K562 (cell line): Measurements from ENCODE around the gene PLCD1. TPM values are rescaled to one million over a fixed set of nuclear protein-coding genes. Genes with fewer than 3 reads are reported as not detected.
A peak's percentile ranks its signal among the peaks of the same experiment; 100 is the strongest.

ENCODE experiments used
- ATAC-seq: fragments of 200-7000 bp; cut with Tn5 transposase; 3 replicates; pipeline ENCODE4 v1.9.1; 2020; ENCODE audit warnings: moderate library complexity
- BruUV-seq: library from RNA; stranded (reverse); fragments of 400-500 nt; replicated peaks from 2 replicates; lab custom pipeline; 2021; lab: Mats Ljungman, UMichigan
- CTCF ChIA-PET: fragments of 300-600 bp; formaldehyde crosslinking; extraction: SDS; loops from one replicate; lab custom pipeline; 2021; ENCODE audit warnings: low intra/inter-chr PET ratio; lab: Yijun Ruan, JAX
- POLR2A ChIA-PET: fragments of 300-600, 350-650 bp; sonication (Branson Sonifier 250); formaldehyde crosslinking; extraction: SDS; loops from one replicate; lab custom pipeline; 2021; ENCODE audit warnings: antibody characterized with exemption, inconsistent platforms; lab: Yijun Ruan, JAX
- DNase-seq, 4 experiments: peaks; one replicate each; pipeline versions ENCODE4 v3.0.0 to v3.0.0-alpha.2; 2011 to 2018; ENCODE audit warnings: low spot score in 3 of 4, mixed read lengths in 3 of 4; ENCODE audit errors: extremely low read depth in 1 of 4
- FAIRE-seq: peaks from 2 replicates; lab custom pipeline; 2011; peaks lifted over from hg19 to GRCh38; lab: Jason Lieb, UNC
- H2AFZ ChIP-seq: 2 replicates; pipeline ENCODE4 v1.6.0; 2011; ENCODE audit warnings: low read depth, low read length, control low read depth, inconsistent platforms
- H3K27ac ChIP-seq: fragments of 200-600 bp; 3 replicates; pipeline ENCODE4 v1.8.0; 2011; ENCODE audit warnings: low read depth, mild to moderate bottlenecking, control low read depth, inconsistent platforms, low read length, moderate library complexity, mixed read lengths; ENCODE audit errors: extremely low read depth
- H3K27me3 ChIP-seq, 2 experiments: fragments of 300-600 bp in 1 of 2; 2 replicates in 1 of 2; 3 replicates in 1 of 2; pipeline versions ENCODE4 v1.6.0 to v1.8.0; 2011; ENCODE audit warnings: inconsistent platforms in 2 of 2, low read length in 2 of 2, mild to moderate bottlenecking in 1 of 2, mixed read lengths in 1 of 2, moderate library complexity in 1 of 2; ENCODE audit not compliant: control insufficient read depth in 2 of 2, insufficient read depth in 2 of 2
- H3K36me3 ChIP-seq: fragments of 300-600 bp; 3 replicates; pipeline ENCODE4 v1.8.0; 2011; ENCODE audit warnings: mild to moderate bottlenecking, low read length, inconsistent platforms; ENCODE audit not compliant: control insufficient read depth, insufficient read depth
- H3K4me1 ChIP-seq, 2 experiments: fragments of 200-600 bp in 1 of 2; replicated peaks in 1 of 2; 2 replicates in 1 of 2; 3 replicates in 1 of 2; pipeline versions ENCODE4 v1.5.1 to v1.8.0; 2011; ENCODE audit warnings: inconsistent platforms in 2 of 2, low read length in 2 of 2, mild to moderate bottlenecking in 1 of 2, mixed read lengths in 1 of 2, moderate library complexity in 1 of 2; ENCODE audit not compliant: control insufficient read depth in 2 of 2, insufficient read depth in 2 of 2
- H3K4me2 ChIP-seq: 2 replicates; pipeline ENCODE4 v1.6.1; 2011; ENCODE audit warnings: low read length, control low read depth, inconsistent platforms, mixed read lengths; ENCODE audit not compliant: insufficient read depth
- H3K4me3 ChIP-seq: fragments of 200-600 bp; sonication (generic), shearing (Covaris generic); 2 replicates; pipeline ENCODE4 v1.5.1; 2016; ENCODE audit warnings: control low read depth, inconsistent platforms
- H3K79me2 ChIP-seq: fragments of 200-600 bp; 3 replicates; pipeline ENCODE4 v1.8.0; 2011; ENCODE audit warnings: low read length, inconsistent platforms; ENCODE audit not compliant: control insufficient read depth, insufficient read depth
- H3K9ac ChIP-seq, 2 experiments: 2 replicates each; pipeline versions ENCODE4 v1.6.0 to v1.6.1; 2011; ENCODE audit warnings: low read depth in 2 of 2, low read length in 2 of 2, control low read depth in 1 of 2, inconsistent platforms in 1 of 2, mild to moderate bottlenecking in 1 of 2, mixed read lengths in 1 of 2; ENCODE audit not compliant: insufficient read depth in 1 of 2
- H3K9me1 ChIP-seq: one replicate; pipeline ENCODE4 v1.6.0; 2011; ENCODE audit warnings: inconsistent platforms, mild to moderate bottlenecking, low read length, moderate library complexity; ENCODE audit not compliant: control insufficient read depth, insufficient read depth
- H3K9me3 ChIP-seq: replicated peaks from 2 replicates; pipeline ENCODE4 v1.5.1; 2011; ENCODE audit warnings: low read depth, low read length, inconsistent platforms; ENCODE audit not compliant: control insufficient read depth, insufficient read depth
- H4K20me1 ChIP-seq: replicated peaks from 2 replicates; pipeline ENCODE4 v1.6.1; 2011; ENCODE audit warnings: low read length, inconsistent platforms, mixed read lengths; ENCODE audit not compliant: control insufficient read depth, insufficient read depth
- CBX5 ChIP-seq: IDR thresholded peaks from 2 replicates; pipeline ENCODE4 v1.6.1; 2014; ENCODE audit warnings: low read depth, borderline replicate concordance
- MLX ChIP-seq, 2 experiments: fragments of 450-650 bp in 1 of 2; sonication (generic) in 1 of 2; formaldehyde crosslinking; conservative IDR thresholded peaks; 2 replicates each; pipeline versions ENCODE4 v1.4.0 to v1.8.1; 2020 to 2022; ENCODE audit warnings: mild to moderate bottlenecking in 1 of 2, missing genetic modification reagents in 1 of 2
- RAD21 ChIP-seq, 2 experiments: fragments of 250-450 bp in 1 of 2; fragments of 450-650 bp in 1 of 2; sonication (Bioruptor Pico) in 1 of 2; formaldehyde crosslinking in 1 of 2; IDR thresholded peaks in 1 of 2; conservative IDR thresholded peaks in 1 of 2; 2 replicates each; pipeline versions ENCODE4 v1.4.0 to v1.8.0; 2020 to 2022; ENCODE audit warnings: mild to moderate bottlenecking in 2 of 2, moderate library complexity in 1 of 2
- ZNF354B ChIP-seq: fragments of 250-450 bp; sonication (Bioruptor Pico); IDR thresholded peaks from 2 replicates; pipeline ENCODE4 v1.4.0; 2020
- ZSCAN29 ChIP-seq: fragments of 450-650 bp; IDR thresholded peaks from 2 replicates; pipeline ENCODE4 v1.6.1; 2017
- WGBS: fragments of 100-300 bp; shearing (Covaris generic); methylation state at CpG from one replicate; pipeline ENCODE4 v1.1.6; 2016; ENCODE audit warnings: low coverage, mixed read lengths; ENCODE audit not compliant: insufficient coverage; ENCODE audit errors: missing lambda C conversion rate; 5-methylcytosine and 5-hydroxymethylcytosine counted together
- in situ Hi-C: fragments of 300-500 bp; cut with MboI; formaldehyde crosslinking; loops from 4 replicates; pipeline ENCODE4 v1.15.0; 2018; ENCODE audit warnings: inconsistent platforms, mixed read lengths
- intact Hi-C: fragments of 100-400 bp; cut with micrococcal nuclease; formaldehyde crosslinking; loops from 2 replicates; pipeline ENCODE4 v1.14.2; 2022
- polyA plus RNA-seq, 8 experiments: library from polyadenylated mRNA; depleted of rRNA in 4 of 8; stranded (reverse) in 5 of 8; unstranded in 3 of 8; fragments of >200 nt; fragmentation: Nextera tagmentation in 2 of 8; fragmentation: Illumina TruSeq in 1 of 8; extraction: Ambion mirVana in 2 of 8; extraction: Trizol in 1 of 8; gene quantifications; 2 replicates each; pipeline versions ENCODE4 v1.2.1 to v1.2.3, GENCODE V29; 2011 to 2014; ENCODE audit warnings: inconsistent platforms in 1 of 8, missing spikeins in 1 of 8
- total RNA-seq, 7 experiments: library from RNA; depleted of rRNA in 6 of 7; stranded (reverse); fragments of >200 nt in 6 of 7; fragmentation: Illumina TruSeq in 2 of 7; extraction: Trizol in 2 of 7; gene quantifications; 2 replicates each; pipeline versions ENCODE4 v1.2.1 to v1.2.3, GENCODE V29; 2011 to 2021; ENCODE audit warnings: low replicate concordance in 1 of 7
- TF ChIP-seq, protein P1 (sequence below): sonication (generic); formaldehyde crosslinking; IDR thresholded peaks from 2 replicates; pipeline ENCODE4 v1.9.0; 2022; ENCODE audit warnings: mild to moderate bottlenecking, missing genetic modification reagents
- TF ChIP-seq, protein P2 (sequence below), 3 experiments: IDR thresholded peaks in 2 of 3; conservative IDR thresholded peaks in 1 of 3; 2 replicates each; pipeline ENCODE4 v1.5.1; 2011 to 2012; ENCODE audit warnings: low read length in 3 of 3, mild to moderate bottlenecking in 3 of 3, control low read depth in 2 of 3, improper control_type of control experiment in 1 of 3, inconsistent platforms in 1 of 3, low read depth in 1 of 3, mixed read lengths in 1 of 3, moderate library complexity in 1 of 3; ENCODE audit not compliant: insufficient read depth in 2 of 3
- TF ChIP-seq, protein P3 (sequence below), 3 experiments: fragments of 200-800 bp in 1 of 3; sonication (Bioruptor generic) in 1 of 3; sonication (generic) in 1 of 3; formaldehyde crosslinking in 1 of 3; IDR thresholded peaks; 2 replicates each; pipeline versions ENCODE4 v1.6.1 to v1.8.0; 2016 to 2022; ENCODE audit warnings: mild to moderate bottlenecking in 2 of 3, missing compliant biosample characterization in 2 of 3, missing genetic modification characterization in 2 of 3, missing genetic modification reagents in 1 of 3

Gene PLCD1
- total and polyA plus RNA-seq, 9 of the 15 experiments (the other 6 are each of a cell fraction or from before 2014, with no cell fraction given): 5.4 to 209 (median 116) TPM

GRCh38 chr3:38001456-38002081 is 27.9 kb downstream of the PLCD1 start:
- peaks cover 14% of the 10 kb centered on the region for H4K20me1 ChIP-seq
- DNase-seq (peak in 1 of 4 experiments; percentile 26), FAIRE-seq (no peak), ATAC-seq (no peak)
- no peak overlapping the region for H2AFZ ChIP-seq
- no TSS peak for BruUV-seq
- peaks cover 65% of the 10 kb centered on the region for H3K36me3 ChIP-seq
- no peak overlapping the region for H3K4me3 ChIP-seq
- in situ Hi-C loops (no loop called here), intact Hi-C loops (no loop called here)
- H3K27ac ChIP-seq: no peak overlapping the region
- TF ChIP-seq, protein P1, sequence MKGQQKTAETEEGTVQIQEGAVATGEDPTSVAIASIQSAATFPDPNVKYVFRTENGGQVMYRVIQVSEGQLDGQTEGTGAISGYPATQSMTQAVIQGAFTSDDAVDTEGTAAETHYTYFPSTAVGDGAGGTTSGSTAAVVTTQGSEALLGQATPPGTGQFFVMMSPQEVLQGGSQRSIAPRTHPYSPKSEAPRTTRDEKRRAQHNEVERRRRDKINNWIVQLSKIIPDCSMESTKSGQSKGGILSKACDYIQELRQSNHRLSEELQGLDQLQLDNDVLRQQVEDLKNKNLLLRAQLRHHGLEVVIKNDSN (CRISPR knock-in tag): peak; percentile 9; the same call in 1 of the 2 replicates
- TF ChIP-seq MLX (CRISPR knock-in tag; conservative IDR thresholded peaks at IDR 0.05) (no peak), CBX5 (no peak), ZNF354B (CRISPR knock-in tag) (no peak), ZSCAN29 (no peak), RAD21 (CRISPR knock-in tag; conservative IDR thresholded peaks at IDR 0.05 in 1 of 2, IDR thresholded peaks at IDR 0.05 in 1 of 2) (peak in 1 of 2 experiments; percentile 43; a peak in 2 of 4 replicates)
- TF ChIP-seq, protein P2, sequence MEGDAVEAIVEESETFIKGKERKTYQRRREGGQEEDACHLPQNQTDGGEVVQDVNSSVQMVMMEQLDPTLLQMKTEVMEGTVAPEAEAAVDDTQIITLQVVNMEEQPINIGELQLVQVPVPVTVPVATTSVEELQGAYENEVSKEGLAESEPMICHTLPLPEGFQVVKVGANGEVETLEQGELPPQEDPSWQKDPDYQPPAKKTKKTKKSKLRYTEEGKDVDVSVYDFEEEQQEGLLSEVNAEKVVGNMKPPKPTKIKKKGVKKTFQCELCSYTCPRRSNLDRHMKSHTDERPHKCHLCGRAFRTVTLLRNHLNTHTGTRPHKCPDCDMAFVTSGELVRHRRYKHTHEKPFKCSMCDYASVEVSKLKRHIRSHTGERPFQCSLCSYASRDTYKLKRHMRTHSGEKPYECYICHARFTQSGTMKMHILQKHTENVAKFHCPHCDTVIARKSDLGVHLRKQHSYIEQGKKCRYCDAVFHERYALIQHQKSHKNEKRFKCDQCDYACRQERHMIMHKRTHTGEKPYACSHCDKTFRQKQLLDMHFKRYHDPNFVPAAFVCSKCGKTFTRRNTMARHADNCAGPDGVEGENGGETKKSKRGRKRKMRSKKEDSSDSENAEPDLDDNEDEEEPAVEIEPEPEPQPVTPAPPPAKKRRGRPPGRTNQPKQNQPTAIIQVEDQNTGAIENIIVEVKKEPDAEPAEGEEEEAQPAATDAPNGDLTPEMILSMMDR (IDR thresholded peaks at IDR 0.05 in 2 of 3, conservative IDR thresholded peaks at IDR 0.05 in 1 of 3; ENCODE audit: insufficient read depth in 2 of 3, low read depth in 1 of 3, low read length in 3 of 3): peak; percentile 54 to 70 (median 67)
- TF ChIP-seq, protein P3, sequence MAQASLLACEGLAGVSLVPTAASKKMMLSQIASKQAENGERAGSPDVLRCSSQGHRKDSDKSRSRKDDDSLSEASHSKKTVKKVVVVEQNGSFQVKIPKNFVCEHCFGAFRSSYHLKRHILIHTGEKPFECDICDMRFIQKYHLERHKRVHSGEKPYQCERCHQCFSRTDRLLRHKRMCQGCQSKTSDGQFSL (CRISPR knock-in tag; IDR thresholded peaks at IDR 0.05): peak; percentile 19; the same call in 1 of the 2 replicates
- TF ChIP-seq, protein P3 (tag; IDR thresholded peaks at IDR 0.05): no peak
- ChIA-PET POLR2A (interaction anchor here (0.6 to 1.2 kb wide), 4 partner anchors 9 to 1605 kb away, joined by 3 to 5 read pairs (median 4); no protein-coding TSS in a partner anchor), CTCF (interaction anchor here (0.7 to 5.0 kb wide), 3 partner anchors 15 to 146 kb away, joined by 3 to 62 read pairs (median 4); no protein-coding TSS in a partner anchor)
- H3K79me2 ChIP-seq: peaks cover 2% of the 10 kb centered on the region; the same call in 1 of the 3 replicates
- peaks cover 2% of the 10 kb centered on the region for H3K9me1 ChIP-seq
- H3K4me2 ChIP-seq: no peak overlapping the region
- H3K9me3 ChIP-seq: no peaks in the 10 kb centered on the region
- peak overlapping the region in 1 of 2 experiments; percentile 53; a peak in 2 of 4 replicates for H3K9ac ChIP-seq
- no peaks in the 10 kb centered on the region for H3K27me3 ChIP-seq
- H3K4me1 ChIP-seq: peaks cover 30 to 58% of the 10 kb centered on the region in 2 experiments
- WGBS: 78% methylated on average over 8 of the region's 9 CpGs
